T-helper 2 cell treated with Interferon-gamma antibody and Interleukin-4, amounts not matched to agents 5 μg/mL and 100 μg/mL, for 36 hours (primary cell): ENCODE data around the gene GUCA2A.
A peak's percentile ranks its signal among the peaks of the same experiment; 100 is the strongest.

Experiments
- DNase-seq: peaks from one replicate; pipeline ENCODE4 v3.0.0; 2021; ENCODE audit warnings: low spot score
- H3K27ac Mint-ChIP-seq: one replicate; pipeline ENCODE4 v1.8.0; 2021; ENCODE audit warnings: mild to moderate bottlenecking, mixed read lengths
- H3K27me3 Mint-ChIP-seq: one replicate; pipeline ENCODE4 v1.8.0; 2021; ENCODE audit warnings: low read depth, mixed read lengths
- H3K36me3 Mint-ChIP-seq: one replicate; pipeline ENCODE4 v1.8.0; 2021; ENCODE audit warnings: low read depth, mixed read lengths
- H3K4me1 Mint-ChIP-seq: one replicate; pipeline ENCODE4 v1.8.0; 2021; ENCODE audit warnings: low read depth, mixed read lengths
- H3K4me3 Mint-ChIP-seq: one replicate; pipeline ENCODE4 v1.8.0; 2022; ENCODE audit warnings: mild to moderate bottlenecking, moderate library complexity, mixed read lengths
- H3K9me3 Mint-ChIP-seq: one replicate; pipeline ENCODE4 v1.8.0; 2021; ENCODE audit warnings: mixed read lengths

GUCA2A gene

GRCh38 chr1:42153624-42154023 lies 10.9 kb downstream of the GUCA2A start:
- Mint-ChIP-seq H3K9me3 (no peaks in the 10 kb centered on the region), H3K36me3 (no peaks in the 10 kb centered on the region), H3K27me3 (peaks cover 8% of the 10 kb centered on the region), H3K27ac (no peak overlapping the region), H3K4me1 (peaks cover 6% of the 10 kb centered on the region), H3K4me3 (no peak overlapping the region)
- DNase-seq: no peak

DNA sequence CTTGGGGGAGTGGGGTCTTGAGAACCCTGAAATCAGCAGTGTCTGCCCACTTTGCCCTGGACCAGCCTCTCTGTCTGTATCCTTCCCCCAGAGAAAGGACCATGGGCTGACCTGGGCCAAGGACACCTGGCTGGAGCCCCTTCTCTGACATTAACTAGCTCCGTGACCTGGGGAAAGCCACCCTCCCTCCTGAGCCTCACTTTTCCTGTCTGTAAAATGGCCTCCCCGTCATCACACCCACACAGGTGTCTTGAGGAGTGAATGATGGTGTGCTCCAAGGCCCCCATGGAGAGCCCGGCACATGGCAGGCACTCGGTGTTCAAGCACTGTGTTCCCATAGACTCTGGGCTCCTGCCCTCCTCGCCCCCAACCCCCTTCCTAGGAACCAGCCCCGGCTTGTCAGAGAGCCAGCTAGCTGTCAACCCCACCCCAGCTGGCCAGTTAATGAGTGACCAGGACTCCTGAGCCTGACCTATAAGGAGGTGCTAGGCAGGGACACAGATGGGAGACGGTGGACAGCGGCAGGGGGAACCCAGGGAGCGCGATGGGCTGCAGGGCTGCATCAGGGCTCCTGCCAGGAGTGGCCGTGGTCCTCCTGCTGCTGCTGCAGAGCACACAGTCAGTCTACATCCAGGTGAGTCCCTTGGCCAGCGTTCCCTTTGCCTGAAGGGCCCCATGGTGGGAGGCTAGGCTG lies 11.5 kb downstream of the GUCA2A start, which contains the start of gene GUCA2B:
GUCA2B (plus strand) TSS at position 504 of the 694 bp plus-strand sequence; CDS start at position 545, 41 bp downstream.
- Mint-ChIP-seq H3K4me3 (no peak within 1 kb of the TSS), H3K36me3 (no peaks in the 10 kb centered on the region), H3K27ac (no peak within 1 kb of the TSS), H3K27me3 (peaks cover 8% of the 10 kb centered on the region), H3K4me1 (peaks cover 6% of the 10 kb centered on the region), H3K9me3 (no peaks in the 10 kb centered on the region)
- DNase-seq: no peak

- DNase-seq: no peak
- Mint-ChIP-seq H3K27ac (no peak overlapping the region), H3K9me3 (no peaks in the 10 kb centered on the region), H3K36me3 (no peaks in the 10 kb centered on the region), H3K27me3 (peaks cover 8% of the 10 kb centered on the region), H3K4me3 (no peak overlapping the region), H3K4me1 (no peaks in the 10 kb centered on the region)
Observed at GRCh38 chr1:42152119-42152518, 12.4 kb downstream of the GUCA2A start.

DNA sequence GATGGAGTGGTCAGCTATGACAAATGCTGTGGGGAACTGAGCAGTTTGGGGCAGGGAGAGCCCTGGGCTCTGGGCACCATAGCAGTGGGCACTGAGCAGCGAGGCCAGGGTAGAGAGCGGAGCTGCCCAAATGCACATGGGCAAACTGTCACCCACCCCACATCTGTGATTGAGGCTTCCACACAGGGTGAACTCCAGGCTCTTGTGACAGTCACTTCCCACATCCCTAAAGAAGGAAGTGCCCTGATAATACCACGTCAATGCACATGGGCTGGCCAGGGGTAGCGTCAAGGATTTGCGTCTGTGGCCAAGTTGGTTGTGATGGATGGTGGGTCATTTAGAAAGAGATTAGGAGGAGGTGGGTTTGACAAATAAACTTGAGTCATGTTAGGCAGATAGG lies 13.9 kb downstream of the GUCA2A start:
- Mint-ChIP-seq H3K9me3 (no peaks in the 10 kb centered on the region), H3K4me1 (no peaks in the 10 kb centered on the region)

GRCh38 chr1:42148166-42148565 lies 16.4 kb downstream of the GUCA2A start:
- H3K27me3 Mint-ChIP-seq: peaks cover 8% of the 10 kb centered on the region
- H3K36me3 Mint-ChIP-seq: no peaks in the 10 kb centered on the region
- H3K9me3 Mint-ChIP-seq: no peaks in the 10 kb centered on the region
- no peak overlapping the region for H3K4me3 Mint-ChIP-seq
- no peak overlapping the region for H3K27ac Mint-ChIP-seq
- no peak for DNase-seq
- peaks cover 2% of the 10 kb centered on the region for H3K4me1 Mint-ChIP-seq

More for the DNA sequence above, 13.9 kb downstream of the GUCA2A start:
- H3K27me3 Mint-ChIP-seq: peaks cover 8% of the 10 kb centered on the region
- no peak overlapping the region for H3K27ac Mint-ChIP-seq
- no peak overlapping the region for H3K4me3 Mint-ChIP-seq
- DNase-seq: no peak
- H3K36me3 Mint-ChIP-seq: no peaks in the 10 kb centered on the region

GRCh38 chr1:42146626-42147320 lies 17.8 kb downstream of the GUCA2A start:
- DNase-seq: peak; percentile 39
- no peak overlapping the region for H3K27ac Mint-ChIP-seq
- H3K9me3 Mint-ChIP-seq: no peaks in the 10 kb centered on the region
- peaks cover 11% of the 10 kb centered on the region for H3K27me3 Mint-ChIP-seq
- peaks cover 3% of the 10 kb centered on the region for H3K4me1 Mint-ChIP-seq
- no peak overlapping the region for H3K4me3 Mint-ChIP-seq
- H3K36me3 Mint-ChIP-seq: no peaks in the 10 kb centered on the region

DNA sequence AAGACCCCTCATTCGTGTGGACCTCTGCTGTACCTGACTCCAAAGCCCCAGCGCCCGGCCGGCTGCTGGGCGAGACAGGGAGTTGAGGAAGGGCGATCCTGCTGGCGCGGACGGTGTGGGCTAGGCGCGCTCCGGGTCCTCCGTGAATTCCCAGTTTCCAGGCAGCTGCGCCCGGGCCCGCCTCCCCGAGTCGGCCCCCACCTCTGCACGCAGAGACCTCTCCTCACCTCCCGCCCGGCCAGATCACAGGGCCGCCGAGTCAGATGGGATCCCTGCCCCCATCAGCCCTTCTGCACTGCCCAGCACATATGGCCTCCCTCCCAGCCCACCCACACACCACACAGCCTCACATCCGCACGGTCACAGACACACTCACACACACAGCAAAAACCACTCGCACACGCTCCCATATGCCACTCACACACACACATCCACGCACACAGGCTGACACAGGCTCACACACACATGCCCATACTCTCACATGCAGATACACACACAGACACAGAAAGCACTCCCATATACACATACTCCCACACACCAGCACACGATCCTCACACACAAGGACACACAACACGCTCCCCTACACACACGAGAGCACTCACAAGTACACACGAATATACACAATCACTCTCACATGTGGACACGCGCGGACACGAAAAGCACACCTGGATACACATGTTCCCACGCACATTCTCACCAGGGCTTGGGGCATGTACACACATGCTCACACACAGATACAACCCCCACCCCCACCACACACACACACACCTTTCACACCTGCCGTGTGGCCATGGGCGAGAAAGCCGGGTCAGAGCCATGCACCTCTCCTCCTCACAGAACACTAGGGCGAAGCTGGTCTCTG lies 18.6 kb downstream of the GUCA2A start:
- no peak overlapping the region for H3K4me3 Mint-ChIP-seq
- H3K36me3 Mint-ChIP-seq: no peaks in the 10 kb centered on the region
- peaks cover 11% of the 10 kb centered on the region for H3K27me3 Mint-ChIP-seq
- H3K27ac Mint-ChIP-seq: no peak overlapping the region
- H3K9me3 Mint-ChIP-seq: no peaks in the 10 kb centered on the region
- no peak for DNase-seq
- peaks cover 3% of the 10 kb centered on the region for H3K4me1 Mint-ChIP-seq

- Mint-ChIP-seq H3K9me3 (no peaks in the 10 kb centered on the region), H3K27me3 (peaks cover 11% of the 10 kb centered on the region), H3K4me1 (peaks cover 3% of the 10 kb centered on the region), H3K4me3 (no peak overlapping the region), H3K36me3 (no peaks in the 10 kb centered on the region), H3K27ac (no peak overlapping the region)
- no peak for DNase-seq
Observed at GRCh38 chr1:42145389-42145716, 19.2 kb downstream of the GUCA2A start.

- H3K4me3 Mint-ChIP-seq: no peak overlapping the region
- DNase-seq: no peak
- peaks cover 7% of the 10 kb centered on the region for H3K27me3 Mint-ChIP-seq
- H3K36me3 Mint-ChIP-seq: no peaks in the 10 kb centered on the region
- H3K4me1 Mint-ChIP-seq: peaks cover 3% of the 10 kb centered on the region
- no peaks in the 10 kb centered on the region for H3K9me3 Mint-ChIP-seq
- H3K27ac Mint-ChIP-seq: no peak overlapping the region
Observed at GRCh38 chr1:42144711-42145388, 19.7 kb downstream of the GUCA2A start.

GRCh38 chr1:42143896-42144710 lies 20.4 kb downstream of the GUCA2A start:
- no peaks in the 10 kb centered on the region for H3K9me3 Mint-ChIP-seq
- H3K4me1 Mint-ChIP-seq: peaks cover 3% of the 10 kb centered on the region
- H3K27me3 Mint-ChIP-seq: peaks cover 3% of the 10 kb centered on the region
- no peak overlapping the region for H3K4me3 Mint-ChIP-seq
- H3K36me3 Mint-ChIP-seq: no peaks in the 10 kb centered on the region
- H3K27ac Mint-ChIP-seq: no peak overlapping the region
- DNase-seq: no peak

DNA sequence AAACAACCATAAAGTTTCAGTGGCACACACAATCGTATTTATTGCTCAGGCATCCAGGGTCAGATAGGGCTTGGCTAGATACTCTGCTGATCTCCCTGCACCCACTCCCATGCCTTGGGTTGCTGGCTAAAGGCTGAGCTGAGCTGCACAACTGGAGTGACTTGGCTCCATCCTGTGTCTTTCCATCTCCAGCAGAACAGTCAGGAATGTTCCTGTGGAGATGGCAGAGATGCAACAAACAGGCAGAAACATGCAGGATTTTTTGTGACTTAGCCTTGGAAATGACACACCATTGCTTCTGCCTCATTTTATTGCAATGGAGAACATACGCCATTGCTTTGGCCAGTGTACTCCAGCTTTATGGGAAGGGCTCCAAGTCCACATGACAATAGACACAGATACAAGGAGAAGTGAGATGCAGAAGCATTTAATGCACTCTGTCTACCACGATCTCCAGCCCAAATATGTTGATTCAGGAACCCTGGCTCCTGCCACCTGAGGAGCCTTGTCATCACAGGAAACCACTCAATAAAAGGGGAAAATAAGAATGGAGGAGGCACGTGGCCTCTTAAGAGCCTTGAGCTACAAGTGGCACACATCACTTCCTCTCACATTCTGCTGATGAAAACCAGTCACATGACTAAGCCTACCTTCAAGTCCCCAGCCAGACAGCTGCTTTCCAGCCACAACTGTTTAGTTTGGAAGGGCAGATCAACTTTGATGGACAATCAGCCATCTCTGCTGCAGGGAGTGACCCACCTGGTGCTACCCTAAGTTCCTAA lies 21.5 kb downstream of the GUCA2A start:
- no peaks in the 10 kb centered on the region for H3K36me3 Mint-ChIP-seq
- H3K4me3 Mint-ChIP-seq: no peak overlapping the region
- no peaks in the 10 kb centered on the region for H3K9me3 Mint-ChIP-seq
- peaks cover 3% of the 10 kb centered on the region for H3K27me3 Mint-ChIP-seq
- no peak for DNase-seq
- peaks cover 3% of the 10 kb centered on the region for H3K4me1 Mint-ChIP-seq
- no peak overlapping the region for H3K27ac Mint-ChIP-seq

DNA sequence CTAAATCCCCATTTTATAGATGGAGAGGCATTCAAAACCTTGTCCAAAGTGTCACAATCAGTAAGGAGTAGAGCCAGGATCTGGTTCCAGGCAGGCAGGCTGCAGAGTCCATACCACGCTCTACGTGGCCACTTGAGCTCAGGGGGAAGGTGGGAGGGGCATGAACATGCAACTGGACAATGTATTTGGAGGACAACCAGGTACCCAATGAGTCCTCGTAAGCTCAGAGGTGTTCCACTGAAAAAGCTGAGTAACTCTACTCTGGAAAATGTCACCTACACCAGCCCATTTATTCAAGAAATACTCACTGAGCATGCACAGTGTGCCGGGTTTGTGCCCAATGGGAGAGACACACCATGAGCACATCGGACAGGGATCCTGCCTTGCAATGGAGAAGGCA lies 22.6 kb downstream of the GUCA2A start:
- Mint-ChIP-seq H3K36me3 (no peaks in the 10 kb centered on the region), H3K27me3 (peaks cover 3% of the 10 kb centered on the region), H3K4me3 (no peak overlapping the region), H3K4me1 (peaks cover 3% of the 10 kb centered on the region), H3K27ac (no peak overlapping the region), H3K9me3 (no peaks in the 10 kb centered on the region)
- no peak for DNase-seq
